ENCODE data around the gene PRKX. TPM values are rescaled to one million over a fixed set of nuclear protein-coding genes. Genes with fewer than 3 reads are reported as not detected.
"Not testable (repeated sequence)": the region's sequence is repeated elsewhere in the genome, so short reads cannot be mapped to it uniquely, and the experiment has no call there.

The PRKX gene
- total RNA-seq, 1 donor from 2014 or later: 58.8 TPM

DNA sequence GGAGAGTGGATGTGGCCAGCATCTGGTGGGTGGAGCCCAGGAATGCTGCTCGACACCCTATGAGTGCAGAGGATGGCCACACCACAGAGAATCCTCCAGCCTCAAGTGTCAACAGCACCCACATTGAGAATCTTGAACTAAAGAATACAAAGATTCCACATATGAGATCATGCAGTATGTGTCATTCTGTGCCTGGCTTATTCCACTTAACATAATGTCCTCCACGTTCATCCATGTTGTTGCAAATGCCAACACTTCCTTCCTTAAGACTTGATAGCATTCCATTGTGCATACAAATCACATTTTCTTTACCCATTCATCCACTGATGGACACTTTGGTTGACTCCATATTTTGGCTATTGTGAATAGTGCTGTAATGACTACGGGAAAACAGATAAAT lies 145.8 kb downstream of the PRKX start:
- Mint-ChIP-seq H3K4me3 (no peak overlapping the region), H3K9me3 (peaks cover 4% of the 10 kb centered on the region), H3K4me1 (no peaks in the 10 kb centered on the region), H3K27me3 (ENCODE audit: low read depth) (no peaks in the 10 kb centered on the region), H3K27ac (no peak overlapping the region), H3K36me3 (no peaks in the 10 kb centered on the region)
- no peak for DNase-seq (ENCODE audit: low spot score in 2 of 2, unreplicated experiment in 2 of 2)
- no peak for TF ChIP-seq CTCF (IDR thresholded peaks at IDR 0.05; ENCODE audit: unreplicated experiment)

DNA sequence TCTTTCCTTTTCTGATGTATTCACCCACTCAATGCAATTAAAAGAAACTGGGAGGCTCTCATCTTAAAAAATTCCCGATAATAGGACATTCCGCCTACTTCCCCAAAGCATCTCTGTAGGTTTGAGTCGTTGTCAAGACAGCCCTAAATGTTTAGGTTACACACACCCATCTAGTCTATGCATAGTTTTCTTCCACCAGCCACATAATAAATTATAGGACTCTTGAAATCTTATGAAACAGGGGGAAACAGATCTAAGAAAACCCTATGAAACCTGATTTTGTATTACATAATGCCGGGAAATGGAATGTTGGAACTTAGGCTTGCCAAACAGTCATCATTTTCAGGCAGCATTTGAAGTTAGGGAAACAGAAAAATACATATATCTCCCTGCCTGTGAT lies 150.0 kb downstream of the PRKX start:
- Mint-ChIP-seq H3K36me3 (no peaks in the 10 kb centered on the region), H3K27me3 (ENCODE audit: low read depth) (no peaks in the 10 kb centered on the region), H3K4me1 (no peaks in the 10 kb centered on the region), H3K27ac (no peak overlapping the region), H3K4me3 (no peak overlapping the region), H3K9me3 (peaks cover 11% of the 10 kb centered on the region)
- no peak for TF ChIP-seq CTCF (IDR thresholded peaks at IDR 0.05; ENCODE audit: unreplicated experiment)
- DNase-seq (ENCODE audit: low spot score in 2 of 2, unreplicated experiment in 2 of 2): no peak

GRCh38 chrX:3560010-3560409 lies 153.4 kb downstream of the PRKX start:
- not testable (repeated sequence) for H3K27me3 Mint-ChIP-seq (ENCODE audit: low read depth)

More at GRCh38 chrX:3560010-3560409, 153.4 kb downstream of the PRKX start:
- not testable (repeated sequence) for DNase-seq (ENCODE audit: low spot score in 2 of 2, unreplicated experiment in 2 of 2); H3K4me1 Mint-ChIP-seq; H3K4me3 Mint-ChIP-seq; H3K27ac Mint-ChIP-seq; H3K36me3 Mint-ChIP-seq
- H3K9me3 Mint-ChIP-seq: peaks cover 16% of the 10 kb centered on the region
